Gastroesophageal sphincter (tissue), 3 donors: Measurements from ENCODE around the gene DYNC1I2.

ENCODE experiments used
- EP300 ChIP-seq: sonication (generic); formaldehyde crosslinking; IDR thresholded peaks from one replicate; pipeline ENCODE4 v1.6.1; 2017; ENCODE audit warnings: antibody characterized with exemption, mild to moderate bottlenecking
- POLR2A ChIP-seq, 2 donors: fragments of 450-650 bp; IDR thresholded peaks; one replicate each; pipeline ENCODE4 v1.6.1; 2017; ENCODE audit warnings: antibody characterized with exemption in 2 of 2, mild to moderate bottlenecking in 2 of 2, moderate library complexity in 1 of 2
- POLR2AphosphoS5 ChIP-seq: sonication (generic); formaldehyde crosslinking; IDR thresholded peaks from one replicate; pipeline ENCODE4 v1.6.1; 2017; ENCODE audit warnings: antibody characterized with exemption
- TF ChIP-seq, protein P1 (sequence below), 4 experiments: fragments of 200-600 bp in 2 of 4; fragments of 450-650 bp in 2 of 4; sonication (generic) in 1 of 4; IDR thresholded peaks; one replicate each; pipeline ENCODE4 v1.5.1; 2017 to 2019; ENCODE audit warnings: antibody characterized with exemption in 4 of 4, mild to moderate bottlenecking in 2 of 4, moderate library complexity in 2 of 4

DNA sequence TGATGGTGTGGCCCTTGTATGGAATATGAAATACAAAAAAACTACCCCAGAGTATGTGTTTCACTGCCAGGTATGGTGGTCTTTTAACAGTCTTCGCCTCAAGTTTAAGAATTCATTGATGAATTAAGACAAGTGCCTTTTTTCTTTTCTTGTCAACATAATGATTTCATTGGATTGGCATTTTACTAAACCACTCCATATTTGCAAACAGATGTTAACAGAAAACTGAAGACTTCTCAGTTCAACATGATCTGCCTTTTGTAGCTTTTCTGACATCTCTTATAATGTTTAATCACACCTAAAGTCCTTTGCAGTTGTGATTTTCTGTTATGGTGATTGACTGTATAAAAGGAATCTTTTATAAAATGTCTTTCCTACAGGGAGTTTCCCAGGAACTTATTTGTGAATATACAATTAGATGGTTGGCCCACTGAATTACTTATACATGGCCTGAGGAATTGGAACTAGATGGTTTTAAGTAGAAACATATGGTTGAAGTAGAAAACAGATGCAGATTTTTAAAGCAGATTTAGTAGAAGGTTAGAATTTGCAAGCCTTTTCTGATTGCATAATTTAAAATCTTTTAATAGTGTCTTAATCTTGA lies 39.7 kb downstream of the DYNC1I2 start:
- TF ChIP-seq POLR2A (IDR thresholded peaks at IDR 0.05) (no peak), EP300 (no peak), POLR2AphosphoS5 (no peak)
- TF ChIP-seq, protein P1, sequence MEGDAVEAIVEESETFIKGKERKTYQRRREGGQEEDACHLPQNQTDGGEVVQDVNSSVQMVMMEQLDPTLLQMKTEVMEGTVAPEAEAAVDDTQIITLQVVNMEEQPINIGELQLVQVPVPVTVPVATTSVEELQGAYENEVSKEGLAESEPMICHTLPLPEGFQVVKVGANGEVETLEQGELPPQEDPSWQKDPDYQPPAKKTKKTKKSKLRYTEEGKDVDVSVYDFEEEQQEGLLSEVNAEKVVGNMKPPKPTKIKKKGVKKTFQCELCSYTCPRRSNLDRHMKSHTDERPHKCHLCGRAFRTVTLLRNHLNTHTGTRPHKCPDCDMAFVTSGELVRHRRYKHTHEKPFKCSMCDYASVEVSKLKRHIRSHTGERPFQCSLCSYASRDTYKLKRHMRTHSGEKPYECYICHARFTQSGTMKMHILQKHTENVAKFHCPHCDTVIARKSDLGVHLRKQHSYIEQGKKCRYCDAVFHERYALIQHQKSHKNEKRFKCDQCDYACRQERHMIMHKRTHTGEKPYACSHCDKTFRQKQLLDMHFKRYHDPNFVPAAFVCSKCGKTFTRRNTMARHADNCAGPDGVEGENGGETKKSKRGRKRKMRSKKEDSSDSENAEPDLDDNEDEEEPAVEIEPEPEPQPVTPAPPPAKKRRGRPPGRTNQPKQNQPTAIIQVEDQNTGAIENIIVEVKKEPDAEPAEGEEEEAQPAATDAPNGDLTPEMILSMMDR (IDR thresholded peaks at IDR 0.05): no peak
